HG03521 (cell line): ENCODE measurements around the gene TSC2.
A peak's percentile ranks its signal among the peaks of the same experiment; 100 is the strongest.

ENCODE experiments used
- ATAC-seq: cut with Tn5 transposase; IDR thresholded peaks from one replicate; pipeline ENCODE4 v1.9.1; 2021; ENCODE audit warnings: mild to moderate bottlenecking, moderate library complexity; ENCODE audit not compliant: unreplicated experiment

Gene TSC2

GRCh38 chr16:2042171-2042985 lies 5.4 kb upstream of the TSC2 start:
- ATAC-seq, result no peak

DNA sequence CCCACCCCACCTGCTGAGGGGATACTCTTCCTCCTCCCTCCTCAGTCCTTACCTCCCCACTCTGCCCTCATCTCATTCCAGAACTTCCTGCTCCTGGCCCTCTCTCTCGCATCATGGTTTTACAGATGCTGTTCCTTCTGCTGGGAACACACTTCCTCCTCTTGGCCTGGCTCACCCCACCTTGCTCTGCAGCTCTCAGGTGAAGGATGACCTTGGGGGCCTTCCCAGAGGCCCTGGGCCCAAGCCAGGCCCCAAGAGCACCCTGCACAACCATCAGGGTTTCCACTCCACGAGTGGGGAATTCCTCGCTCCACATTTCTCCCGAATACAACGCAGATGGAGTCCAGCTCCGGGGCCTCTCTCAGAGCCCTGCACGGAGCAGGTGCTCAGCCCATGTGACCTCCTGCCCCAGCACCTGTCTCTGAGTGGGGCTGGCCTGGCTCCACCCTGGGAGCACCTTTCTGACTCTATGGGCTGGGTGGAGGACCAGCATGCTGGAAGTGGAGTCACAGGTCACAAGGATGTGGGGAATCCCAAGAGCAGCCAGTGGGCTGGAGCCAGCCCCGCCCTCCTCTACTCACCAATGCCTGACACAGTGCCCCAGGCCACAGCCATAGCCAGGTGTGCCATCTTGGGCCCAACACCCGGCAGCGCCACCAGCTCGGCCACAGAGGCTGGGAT lies 4.7 kb upstream of the TSC2 start:
- ATAC-seq, result no peak

DNA sequence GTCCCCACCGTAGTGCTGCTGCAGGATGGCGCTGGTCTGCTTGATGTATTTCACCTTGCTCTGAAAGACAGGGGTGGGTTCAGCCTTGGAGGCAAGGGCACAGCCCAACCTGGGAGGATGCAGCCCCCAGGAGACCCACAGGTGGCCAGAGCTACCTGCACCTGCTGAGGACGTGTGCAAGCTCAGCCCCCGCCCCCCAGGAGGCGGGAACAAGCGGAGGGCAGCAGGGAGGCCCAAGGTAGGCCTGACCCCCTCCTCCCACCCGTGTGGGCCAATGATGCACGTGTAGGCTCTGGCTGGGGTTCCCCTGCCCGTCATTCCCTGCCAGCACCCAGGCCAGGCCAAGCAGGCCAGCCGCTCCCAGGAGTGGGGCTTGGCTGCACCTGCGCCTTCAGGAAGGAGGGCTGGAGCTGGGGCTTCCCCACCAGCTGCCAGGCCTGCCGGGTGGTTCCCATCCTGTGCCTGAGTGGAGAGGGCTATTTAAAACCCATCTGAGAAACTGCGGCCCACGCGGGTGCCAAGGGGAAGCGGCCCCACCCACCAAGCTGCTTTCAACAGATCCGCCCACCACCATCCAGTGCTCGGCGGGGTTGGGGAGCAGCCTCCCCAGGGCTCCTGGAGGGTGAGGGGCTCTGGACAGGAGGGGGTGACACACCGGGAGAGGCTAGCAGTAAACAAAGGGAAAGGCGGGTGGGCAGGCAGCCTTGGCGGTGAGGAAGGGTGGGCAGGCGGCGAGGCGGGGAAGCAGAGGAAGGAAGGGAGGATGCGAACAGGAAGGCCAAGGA lies 3.9 kb upstream of the TSC2 start:
- no peak for ATAC-seq

GRCh38 chr16:2044541-2044940 lies 3.2 kb upstream of the TSC2 start:
- ATAC-seq, result no peak

DNA sequence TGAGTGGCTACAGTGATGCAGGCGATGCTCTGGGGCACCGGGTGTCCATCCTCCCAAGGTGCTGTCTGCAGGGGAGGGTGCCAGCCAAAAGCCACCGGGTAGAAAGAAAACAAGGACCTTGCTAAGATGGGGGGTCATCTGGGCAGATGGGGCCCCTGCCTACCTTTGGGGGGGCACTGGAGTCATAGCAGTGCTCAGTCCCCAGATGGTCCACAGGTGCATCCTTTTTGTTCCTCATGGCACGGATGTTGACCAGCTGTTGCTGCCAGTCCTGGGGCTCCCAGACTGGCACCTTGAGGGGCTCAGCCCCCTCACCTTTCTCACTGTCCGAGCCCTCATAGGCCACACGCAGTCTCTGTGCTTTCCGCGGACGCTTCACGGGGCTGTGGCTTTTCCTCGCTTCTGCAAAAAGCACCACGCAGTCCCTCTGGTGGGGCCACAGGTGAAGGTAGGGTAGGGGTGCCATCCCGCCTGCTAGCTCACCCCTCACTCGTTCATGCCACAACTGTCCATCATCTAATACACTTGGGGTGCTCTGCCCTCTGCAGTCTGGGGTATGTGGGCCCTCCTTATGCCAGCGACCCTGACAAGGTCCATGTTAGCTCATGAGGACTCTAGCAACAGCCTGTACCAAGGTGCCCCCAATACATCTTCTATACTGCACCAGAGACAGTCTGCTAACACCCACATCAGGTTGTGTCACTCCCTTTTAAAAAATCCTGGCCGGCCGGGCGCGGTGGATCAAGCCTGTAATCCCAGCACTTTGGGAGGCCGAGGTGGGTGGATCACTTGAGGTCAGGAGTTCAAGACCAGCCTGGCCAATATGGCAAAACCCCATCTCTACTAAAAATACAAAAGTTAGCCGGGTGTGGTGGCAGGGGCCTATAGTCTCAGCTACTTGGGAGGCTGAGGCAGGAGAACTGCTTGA lies 1.6 kb upstream of the TSC2 start:
- ATAC-seq, result no peak

DNA sequence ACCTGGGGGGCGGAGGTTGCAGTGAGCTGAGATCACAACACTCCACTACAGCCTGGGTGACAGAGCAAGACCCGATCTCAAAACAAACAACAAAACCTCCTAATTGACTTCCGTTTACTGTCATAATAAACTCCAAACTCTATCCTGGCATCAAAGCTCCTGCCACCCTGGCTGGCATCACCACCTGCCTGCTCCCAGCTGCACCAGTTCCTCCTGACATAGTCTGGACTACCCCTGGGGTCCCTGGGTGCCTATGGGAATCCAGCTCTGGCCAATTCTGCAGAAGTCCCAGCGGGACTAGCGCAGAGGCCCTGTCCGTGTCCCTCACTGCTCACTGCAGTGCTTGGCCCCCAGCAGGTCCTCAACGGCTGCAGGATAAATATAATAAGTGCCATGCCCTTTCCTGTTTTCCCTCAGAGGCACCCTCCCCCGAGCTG lies 874 bp upstream of the TSC2 start:
- no peak for ATAC-seq

- ATAC-seq, result peak; percentile 2
These were observed 345 bp downstream of the TSC2 start for GRCh38 chr16:2048116-2048543.

- ATAC-seq, result no peak
These were observed 5.4 kb downstream of the TSC2 start for GRCh38 chr16:2053211-2053610.

- ATAC-seq, result no peak
These were observed 6.1 kb downstream of the TSC2 start for GRCh38 chr16:2053897-2054296.

- ATAC-seq, result no peak
These were observed 6.9 kb downstream of the TSC2 start for GRCh38 chr16:2054543-2055245.

GRCh38 chr16:2056077-2056476 lies 8.3 kb downstream of the TSC2 start:
- no peak for ATAC-seq

- no peak for ATAC-seq
These were observed 9.1 kb downstream of the TSC2 start for GRCh38 chr16:2056681-2057407.

GRCh38 chr16:2057438-2057837 lies 9.7 kb downstream of the TSC2 start:
- ATAC-seq, result no peak

GRCh38 chr16:2058420-2058819 lies 10.6 kb downstream of the TSC2 start:
- no peak for ATAC-seq

DNA sequence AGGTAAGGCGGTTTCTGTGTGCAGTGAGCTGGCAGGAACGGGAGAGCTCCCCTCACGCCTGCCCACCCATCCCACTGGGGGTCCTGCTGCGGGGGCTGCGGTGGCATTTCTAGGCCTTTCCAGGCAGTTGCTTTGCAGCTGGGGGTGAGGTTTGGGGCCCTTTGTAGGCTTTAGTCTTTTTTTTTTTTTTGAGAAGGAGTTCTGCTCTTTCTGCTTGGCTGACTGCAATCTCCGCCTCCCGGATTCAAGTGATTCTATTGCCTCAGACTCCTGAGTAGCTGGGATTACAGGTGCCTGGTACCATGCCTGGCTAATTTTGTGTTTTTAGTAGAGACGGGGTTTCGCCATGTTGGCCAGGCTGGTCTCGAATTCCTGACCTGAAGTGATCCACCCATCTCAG lies 11.1 kb downstream of the TSC2 start:
- ATAC-seq, result no peak

GRCh38 chr16:2060346-2060745 lies 12.6 kb downstream of the TSC2 start:
- no peak for ATAC-seq

DNA sequence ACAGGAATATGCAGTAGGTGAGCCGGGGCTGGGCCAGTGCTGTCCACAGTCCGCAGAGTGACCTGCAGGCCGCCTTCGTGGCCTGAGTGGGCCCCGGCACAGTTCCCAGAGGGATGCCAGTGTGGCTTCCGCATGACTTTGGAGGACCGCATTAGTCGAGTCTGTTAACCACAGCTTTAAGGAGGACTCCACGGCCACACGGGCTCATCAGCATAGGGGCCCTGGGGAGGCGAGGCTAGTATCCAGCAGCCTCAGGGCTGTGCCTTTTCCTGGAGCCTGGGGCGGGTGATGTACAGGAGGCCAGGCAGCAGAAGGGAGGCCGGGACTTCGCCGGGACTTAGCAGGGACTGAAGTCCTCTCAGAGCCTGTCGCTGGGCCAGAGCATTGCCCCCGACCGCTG lies 13.2 kb downstream of the TSC2 start:
- no peak for ATAC-seq

DNA sequence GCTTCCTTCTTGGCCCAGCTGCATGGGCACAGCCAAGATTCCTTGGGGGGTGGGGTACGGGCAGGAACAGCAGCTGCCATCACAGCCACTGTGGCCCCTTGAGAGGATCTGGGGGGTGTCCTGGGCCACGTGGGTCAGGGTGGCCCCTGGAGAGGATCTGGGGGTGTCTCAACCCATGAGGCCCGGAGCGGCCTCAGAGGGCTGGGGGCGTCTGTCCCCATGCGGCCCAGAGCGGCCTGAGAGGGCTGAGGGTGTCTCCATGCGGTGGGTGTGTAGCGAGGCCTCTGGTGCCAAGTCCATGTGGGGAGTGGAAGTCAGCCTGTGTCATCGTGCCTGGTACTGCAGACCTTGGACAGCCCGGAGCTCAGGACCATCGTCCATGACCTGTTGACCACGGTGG lies 13.7 kb downstream of the TSC2 start:
- no peak for ATAC-seq

DNA sequence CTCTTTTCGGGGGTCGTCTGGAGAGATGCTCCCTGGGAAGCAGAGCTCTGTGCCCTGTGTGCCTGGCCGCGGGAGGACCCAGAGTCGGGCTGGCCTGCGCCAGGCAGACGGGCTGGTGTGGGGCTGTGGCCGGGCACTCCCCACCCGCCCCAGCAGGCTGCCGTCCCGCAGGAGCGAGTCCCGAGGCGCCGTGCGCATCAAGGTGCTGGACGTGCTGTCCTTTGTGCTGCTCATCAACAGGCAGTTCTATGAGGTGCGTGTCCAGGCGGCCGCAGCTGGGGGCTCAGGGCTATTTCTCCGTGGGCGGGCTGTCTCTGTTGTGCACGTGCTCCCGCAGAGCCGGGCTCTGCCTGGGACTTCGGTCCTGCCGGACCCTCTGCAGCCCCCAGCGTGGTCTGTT lies 15.0 kb downstream of the TSC2 start:
- no peak for ATAC-seq
